DND-41 (cell line): ENCODE results near the gene SAMM50.

Experiments used
- EZH2 ChIP-seq: IDR thresholded peaks from 3 replicates; pipeline ENCODE4 v1.6.1; 2012; ENCODE audit warnings: borderline replicate concordance, low read depth, mild to moderate bottlenecking, moderate library complexity, low read length, inconsistent platforms; ENCODE audit not compliant: severe bottlenecking
- TF ChIP-seq, protein P1 (sequence below): IDR thresholded peaks from 2 replicates; pipeline ENCODE4 v1.5.1; 2012; ENCODE audit warnings: borderline replicate concordance, low read length, moderate library complexity, mild to moderate bottlenecking; ENCODE audit not compliant: poor library complexity, severe bottlenecking; ENCODE audit errors: extremely low read depth

DNA sequence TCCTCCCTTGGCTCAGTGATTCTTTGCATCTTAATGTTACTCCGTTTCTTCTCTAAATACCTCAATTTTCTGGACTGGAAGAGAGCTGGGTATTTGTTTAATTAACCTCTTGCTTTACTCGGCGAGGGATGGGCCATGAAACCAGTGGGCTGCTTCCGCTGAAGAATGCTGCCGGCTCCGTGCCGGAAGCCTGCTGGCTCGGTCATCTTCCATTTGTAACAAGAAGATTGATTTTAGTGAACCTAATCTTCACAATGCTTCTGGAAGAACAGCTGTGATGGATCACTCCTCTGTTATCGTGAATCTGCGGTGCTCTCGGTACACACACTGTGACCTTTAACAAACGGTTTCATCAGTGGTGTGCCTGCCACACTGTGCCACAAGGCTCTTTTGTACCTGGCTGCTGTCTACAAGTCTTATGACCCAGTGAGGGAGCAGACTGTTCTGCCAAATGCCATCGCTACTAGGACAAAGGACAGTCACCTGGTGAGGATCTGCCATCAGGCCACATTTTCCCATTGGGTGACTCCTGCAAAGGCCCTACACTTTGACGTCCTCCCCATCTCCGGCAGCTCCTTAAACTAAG is 43.5 kb downstream of the SAMM50 start:
- no peak for TF ChIP-seq EZH2
- TF ChIP-seq, protein P1, sequence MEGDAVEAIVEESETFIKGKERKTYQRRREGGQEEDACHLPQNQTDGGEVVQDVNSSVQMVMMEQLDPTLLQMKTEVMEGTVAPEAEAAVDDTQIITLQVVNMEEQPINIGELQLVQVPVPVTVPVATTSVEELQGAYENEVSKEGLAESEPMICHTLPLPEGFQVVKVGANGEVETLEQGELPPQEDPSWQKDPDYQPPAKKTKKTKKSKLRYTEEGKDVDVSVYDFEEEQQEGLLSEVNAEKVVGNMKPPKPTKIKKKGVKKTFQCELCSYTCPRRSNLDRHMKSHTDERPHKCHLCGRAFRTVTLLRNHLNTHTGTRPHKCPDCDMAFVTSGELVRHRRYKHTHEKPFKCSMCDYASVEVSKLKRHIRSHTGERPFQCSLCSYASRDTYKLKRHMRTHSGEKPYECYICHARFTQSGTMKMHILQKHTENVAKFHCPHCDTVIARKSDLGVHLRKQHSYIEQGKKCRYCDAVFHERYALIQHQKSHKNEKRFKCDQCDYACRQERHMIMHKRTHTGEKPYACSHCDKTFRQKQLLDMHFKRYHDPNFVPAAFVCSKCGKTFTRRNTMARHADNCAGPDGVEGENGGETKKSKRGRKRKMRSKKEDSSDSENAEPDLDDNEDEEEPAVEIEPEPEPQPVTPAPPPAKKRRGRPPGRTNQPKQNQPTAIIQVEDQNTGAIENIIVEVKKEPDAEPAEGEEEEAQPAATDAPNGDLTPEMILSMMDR, result no peak
